NCI-H1436 treated with DMSO at 0.1 percent for 48 hours (cell line): Measurements from ENCODE around the gene CHAF1B.
"Not testable (repeated sequence)": the region's sequence is repeated elsewhere in the genome, so short reads cannot be mapped to it uniquely, and the experiment has no call there.

Experiments
- DNase-seq: peaks from one replicate; lab custom pipeline; 2025; lab: John Stamatoyannopoulos, UW

Gene CHAF1B

GRCh38 chr21:36385233-36386030, at the start of gene CHAF1B:
TSS of gene CHAF1B (plus strand) at chr21:36385392. CDS start at chr21:36386137, 745 bp downstream.
- DNase-seq, result peak; percentile 5

- DNase-seq, result no peak
Observed at GRCh38 chr21:36337099-36337509, 48.1 kb upstream of the CHAF1B start.

DNA sequence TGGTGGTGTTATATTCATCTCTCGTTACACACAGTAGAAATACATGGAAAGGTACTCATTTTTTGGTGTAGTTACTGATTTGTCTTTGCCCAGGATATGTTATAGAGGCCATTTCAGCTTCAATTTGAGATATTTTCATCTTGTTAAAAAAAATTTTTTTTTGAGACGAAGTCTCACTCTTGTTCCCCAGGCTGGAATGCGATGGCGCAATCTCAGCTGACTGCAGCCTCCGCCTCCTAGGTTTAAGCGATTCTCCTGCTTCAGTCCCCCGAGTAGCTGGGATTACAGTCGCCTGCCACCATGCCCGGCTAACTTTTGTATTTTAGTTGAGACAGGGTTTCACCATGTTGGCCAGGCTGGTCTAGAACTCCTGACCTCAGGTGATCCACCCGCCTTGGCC, 46.2 kb upstream of the CHAF1B start:
- DNase-seq, result no peak

- not testable (repeated sequence) for DNase-seq
Observed at GRCh38 chr21:36342581-36342980, 42.6 kb upstream of the CHAF1B start.

DNA sequence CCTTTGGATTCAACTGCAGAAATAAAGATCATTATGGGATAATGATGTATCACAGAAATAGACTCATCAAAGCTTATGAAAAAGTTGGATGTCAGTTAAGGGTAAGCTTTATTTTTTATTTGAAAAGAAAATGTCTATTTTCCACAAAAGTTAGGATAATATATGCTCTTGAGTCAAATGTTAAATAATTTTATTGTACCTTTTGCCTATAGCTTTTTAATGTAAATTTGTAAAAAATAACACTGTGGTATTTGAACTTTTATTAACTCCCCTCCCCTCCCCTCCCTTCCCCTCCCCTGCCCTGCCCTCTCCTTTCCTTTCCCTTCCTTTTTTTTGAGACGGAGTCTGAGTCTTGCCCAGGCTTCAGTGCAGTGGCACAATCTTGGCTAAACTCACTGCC, 40.3 kb upstream of the CHAF1B start:
- no peak for DNase-seq

GRCh38 chr21:36347278-36347961, 37.8 kb upstream of the CHAF1B start:
- no peak for DNase-seq

DNA sequence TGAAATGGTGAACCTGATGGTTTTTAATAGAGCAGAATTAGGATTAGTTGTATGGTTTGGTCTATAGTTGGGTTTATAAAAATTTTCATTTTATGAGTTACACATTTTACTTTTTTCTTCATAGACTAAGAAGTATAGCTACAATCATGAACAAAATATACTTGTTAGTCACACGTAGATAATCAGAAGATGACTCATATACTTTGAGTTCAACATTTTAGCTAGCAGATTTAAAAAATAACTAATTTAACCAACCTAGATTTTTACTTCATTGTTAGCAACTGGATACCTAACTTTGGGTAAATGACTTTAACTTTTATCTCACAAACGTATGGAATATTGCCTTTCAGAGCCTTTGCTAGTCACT, 37.2 kb upstream of the CHAF1B start:
- DNase-seq, result no peak

DNA sequence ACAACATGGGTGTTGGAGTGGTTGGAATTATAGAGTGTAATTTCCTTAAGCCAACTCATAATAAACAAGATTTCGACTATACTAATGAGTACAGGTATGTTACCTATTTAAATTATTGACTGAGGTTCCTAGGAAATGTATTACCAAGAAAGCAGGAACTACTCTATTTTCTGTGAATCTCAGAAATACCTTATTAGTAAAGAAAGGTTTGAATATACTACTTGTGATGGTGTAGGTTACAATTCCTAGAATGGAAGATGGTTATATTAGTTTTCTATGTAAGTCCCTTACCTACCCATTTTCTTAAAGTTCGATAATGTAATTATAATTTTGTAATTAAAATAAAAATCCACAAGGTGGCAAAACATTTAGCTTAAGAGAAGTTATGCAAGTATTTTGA, 35.9 kb upstream of the CHAF1B start:
- DNase-seq, result no peak

- no peak for DNase-seq
Observed at GRCh38 chr21:36350282-36350910, 34.8 kb upstream of the CHAF1B start.

DNA sequence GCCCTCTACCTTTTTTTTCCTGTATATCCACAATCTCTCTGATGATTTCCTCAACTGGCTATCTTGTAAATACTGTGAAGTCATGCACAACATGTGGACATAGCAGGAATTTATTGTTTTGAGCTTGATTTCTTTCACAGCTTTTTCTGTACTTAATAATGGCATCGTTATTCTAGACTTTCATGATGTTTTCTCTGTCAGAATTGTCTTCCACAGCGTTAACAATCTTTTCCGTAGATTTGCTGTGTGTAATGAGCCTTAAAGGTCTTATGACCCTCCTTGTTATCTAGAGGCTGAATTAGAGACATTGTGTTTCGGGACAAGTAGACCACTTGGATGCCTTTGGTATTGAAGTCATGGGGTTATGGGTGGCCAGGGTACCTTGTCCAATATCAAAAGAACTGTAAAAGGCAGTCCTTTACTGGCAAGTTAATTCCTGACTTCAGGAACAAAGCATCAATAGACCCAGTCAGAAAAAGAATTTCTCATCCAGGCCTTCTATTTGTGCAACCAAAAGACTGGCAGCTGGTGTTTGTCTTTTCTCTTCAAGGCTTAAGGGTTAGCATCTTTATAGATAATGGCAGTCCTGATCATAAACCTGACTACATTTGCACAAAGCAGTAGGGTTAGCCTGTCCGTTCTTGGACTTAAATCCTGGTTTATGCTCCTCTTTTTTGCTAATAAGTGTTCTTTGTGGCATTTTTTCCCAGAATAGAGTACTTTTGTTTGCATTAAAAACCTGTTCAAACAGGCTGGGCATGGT, 30.1 kb upstream of the CHAF1B start:
- no peak for DNase-seq

DNA sequence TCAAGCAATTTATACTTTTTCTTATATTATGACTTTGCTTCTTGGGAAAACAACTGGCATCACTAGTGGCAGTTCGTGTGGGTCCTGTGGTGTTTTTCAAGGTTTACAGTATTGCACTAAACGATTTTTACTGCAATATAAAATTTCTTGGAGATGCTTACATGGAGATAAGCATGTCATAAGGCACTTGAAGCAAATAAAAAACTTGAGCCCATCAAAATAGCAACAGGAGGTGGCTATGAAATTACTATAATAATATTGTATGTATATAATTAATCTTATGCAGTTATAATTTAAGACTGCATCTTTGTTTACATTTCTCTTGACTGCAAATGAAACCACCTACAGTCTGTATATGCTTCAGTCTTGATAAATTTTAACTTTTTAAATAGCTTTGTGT, 29.3 kb upstream of the CHAF1B start:
- DNase-seq, result no peak

DNA sequence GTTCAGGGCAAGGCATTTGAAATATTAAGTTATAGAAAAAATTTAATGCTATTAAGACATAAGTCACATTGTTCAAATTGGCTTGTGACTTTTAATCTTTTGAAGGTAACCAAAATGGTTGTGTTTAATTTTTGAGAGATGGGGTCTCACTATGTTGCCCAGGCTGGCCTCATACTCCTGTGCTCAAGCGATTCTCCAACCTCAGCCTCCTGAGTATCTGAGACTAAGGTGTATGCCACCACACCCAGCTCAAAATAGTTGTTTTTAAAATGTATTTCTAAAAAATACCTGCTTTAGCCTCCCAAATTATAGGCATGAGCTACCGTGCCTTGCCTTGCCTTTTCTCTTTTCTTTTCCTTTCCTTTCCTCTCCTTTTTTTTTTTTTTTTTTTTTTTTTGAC, 26.0 kb upstream of the CHAF1B start:
- no peak for DNase-seq

GRCh38 chr21:36369064-36369685, 16.0 kb upstream of the CHAF1B start:
- no peak for DNase-seq

- no peak for DNase-seq
Observed at GRCh38 chr21:36375994-36376393, 9.2 kb upstream of the CHAF1B start.

GRCh38 chr21:36377391-36377842, 7.8 kb upstream of the CHAF1B start:
- no peak for DNase-seq

- no peak for DNase-seq
Observed at GRCh38 chr21:36379251-36379650, 5.9 kb upstream of the CHAF1B start.

DNA sequence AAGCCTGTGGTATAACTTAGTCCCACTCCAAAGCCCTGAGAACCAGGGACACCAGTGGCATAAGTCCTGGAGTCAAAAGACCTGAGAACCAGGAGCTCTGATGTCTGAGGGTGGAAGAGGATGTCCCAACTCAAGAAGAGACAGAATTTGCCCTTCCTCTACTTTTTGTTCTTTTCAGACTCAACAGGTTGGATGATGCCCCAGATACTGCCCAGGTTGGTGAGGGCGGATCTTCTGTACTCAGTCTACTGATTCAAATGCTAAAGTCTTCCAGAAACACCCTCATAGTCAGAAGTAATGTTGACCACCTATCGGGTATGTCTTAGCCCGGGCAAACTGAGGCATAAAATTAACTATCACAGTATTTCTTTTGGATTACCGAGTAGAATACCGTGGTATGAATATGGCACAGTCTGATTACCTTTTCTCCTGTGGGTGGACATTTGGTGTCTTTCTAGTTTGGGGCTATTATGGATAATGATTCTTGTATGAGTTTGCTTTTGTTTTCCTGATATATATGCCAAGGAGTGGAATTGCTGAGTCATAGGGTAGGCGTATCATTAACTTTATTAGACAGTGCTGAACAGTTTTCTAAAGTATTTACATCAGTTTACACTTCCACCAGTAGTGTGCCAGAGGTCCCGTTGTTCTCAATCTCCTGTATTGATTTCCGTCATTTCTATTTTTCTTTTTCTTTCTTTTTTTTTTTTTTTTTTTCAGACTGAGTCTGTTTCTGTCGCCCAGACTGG, 3.2 kb upstream of the CHAF1B start:
- no peak for DNase-seq

GRCh38 chr21:36382722-36383121, 2.5 kb upstream of the CHAF1B start:
- DNase-seq, result not testable (repeated sequence)

DNA sequence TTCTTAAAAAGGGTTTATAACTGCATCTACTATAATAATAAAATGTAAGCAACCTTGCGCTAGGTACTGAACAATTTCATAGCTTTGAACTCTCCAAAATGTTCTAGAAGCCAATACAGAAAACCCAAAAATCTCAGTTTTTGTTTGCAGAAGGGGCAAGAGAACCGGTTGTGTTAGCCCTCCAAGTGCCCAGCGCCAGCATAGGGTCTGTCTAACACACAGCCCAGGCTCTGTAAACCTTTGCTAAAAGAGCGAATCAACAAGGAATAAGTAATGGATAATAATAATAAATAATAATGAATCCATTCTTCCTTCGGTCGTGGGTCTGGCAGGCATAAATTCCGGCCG, 333 bp upstream of the CHAF1B start:
- DNase-seq, result no peak

DNA sequence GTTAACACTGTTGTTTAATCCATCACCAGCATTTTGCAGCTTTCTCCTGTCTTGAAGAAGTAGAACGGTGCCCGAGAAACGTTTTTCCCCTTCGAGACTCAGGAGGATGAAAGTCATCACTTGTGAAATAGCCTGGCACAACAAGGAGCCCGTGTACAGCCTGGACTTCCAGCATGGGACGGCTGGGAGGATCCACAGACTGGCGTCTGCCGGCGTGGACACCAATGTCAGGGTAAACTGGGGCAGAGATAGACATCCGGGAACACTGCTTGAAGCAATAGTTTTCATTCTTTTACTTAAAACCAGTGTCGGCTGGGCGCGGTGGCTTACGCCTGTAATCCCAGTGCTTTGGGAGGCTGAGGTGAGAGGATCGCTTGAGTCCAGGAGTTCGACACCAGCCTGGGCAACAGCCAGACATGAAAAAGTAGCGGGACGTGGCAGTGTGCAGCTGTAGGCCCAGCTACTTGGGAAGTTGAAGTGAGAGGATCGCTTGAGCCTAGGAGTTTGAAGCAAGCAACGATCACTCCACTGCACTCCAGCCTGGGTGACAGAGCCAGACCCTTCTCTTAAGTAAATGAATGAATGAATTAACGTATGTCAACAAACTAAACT, 945 bp downstream of the CHAF1B start:
- no peak for DNase-seq

DNA sequence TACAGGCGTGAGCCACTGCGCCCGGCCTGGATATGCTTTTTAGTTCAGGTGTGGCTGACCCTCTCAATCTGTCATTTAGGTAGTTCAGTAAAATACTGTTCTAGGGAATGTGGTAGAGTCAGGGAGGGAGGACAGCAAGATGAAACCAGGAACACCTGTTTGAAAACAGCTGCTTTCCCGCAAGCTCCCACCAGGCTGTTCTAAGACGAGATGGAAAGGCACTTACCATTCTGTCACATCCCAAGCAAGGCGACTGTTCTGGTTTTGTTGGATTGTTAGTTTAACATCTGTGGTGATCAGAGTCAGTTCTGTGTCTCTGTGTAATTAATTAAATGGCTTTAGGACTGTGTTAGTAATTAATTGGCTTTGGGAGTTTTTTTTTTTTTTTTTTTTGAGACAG, 2.9 kb downstream of the CHAF1B start:
- no peak for DNase-seq
